Heart right ventricle (tissue), 16 donors: ENCODE results near the gene SLC26A4. TPM values are rescaled to one million over a fixed set of nuclear protein-coding genes. Genes with fewer than 3 reads are reported as not detected.
A peak's percentile ranks its signal among the peaks of the same experiment; 100 is the strongest.

ENCODE experiments used
- ATAC-seq, 8 donors: fragments of 200-7000 bp; cut with Tn5 transposase; one replicate each; pipeline ENCODE4 v1.9.1; 2020; ENCODE audit warnings: mild to moderate bottlenecking in 8 of 8, moderate library complexity in 8 of 8, moderate number of reproducible peaks in 1 of 8
- DNase-seq, 2 donors: peaks; one replicate each; pipeline ENCODE4 v3.0.0-alpha.2; 2020
- H3K27ac ChIP-seq, 10 donors: fragments of 200-600 bp; sonication (generic) in 2 of 10; one replicate each; pipeline versions ENCODE4 v1.5.0 to v1.8.0; 2020 to 2022; ENCODE audit warnings: mild to moderate bottlenecking in 3 of 10
- H3K27me3 ChIP-seq, 7 donors: fragments of 200-600 bp; one replicate each; pipeline ENCODE4 v1.8.0; 2021 to 2022; ENCODE audit warnings: mild to moderate bottlenecking in 2 of 7
- H3K36me3 ChIP-seq, 9 donors: fragments of 200-600 bp; sonication (generic) in 1 of 9; one replicate each; pipeline versions ENCODE4 v1.5.0 to v1.8.0; 2020 to 2022; ENCODE audit warnings: mild to moderate bottlenecking in 2 of 9
- H3K4me1 ChIP-seq, 9 donors: fragments of 200-600 bp; sonication (generic) in 1 of 9; one replicate each; pipeline versions ENCODE4 v1.5.0 to v1.8.0; 2020 to 2022; ENCODE audit warnings: mild to moderate bottlenecking in 4 of 9
- H3K4me3 ChIP-seq, 10 donors: fragments of 200-600 bp; sonication (generic) in 2 of 10; one replicate each; pipeline versions ENCODE4 v1.5.0 to v1.8.0; 2020 to 2022; ENCODE audit warnings: mild to moderate bottlenecking in 7 of 10, moderate library complexity in 2 of 10
- H3K9me3 ChIP-seq, 11 donors: fragments of 200-600 bp in 10 of 11; sonication (generic) in 2 of 11; one replicate each; pipeline versions ENCODE4 v1.5.0 to v1.8.0; 2013 to 2022; ENCODE audit warnings: mild to moderate bottlenecking in 2 of 11, control low read depth in 1 of 11, moderate library complexity in 1 of 11
- CTCF ChIP-seq, 9 donors: fragments of 200-600 bp; sonication (generic) in 2 of 9; IDR thresholded peaks; one replicate each; pipeline versions ENCODE4 v1.5.0 to v1.8.0; 2021 to 2022; ENCODE audit warnings: antibody characterized with exemption in 9 of 9, mild to moderate bottlenecking in 5 of 9, moderate library complexity in 1 of 9
- WGBS, 2 donors: extraction: QIAGEN DNeasy Blood & Tissue Kit; methylation state at CpG; one replicate each; pipeline ENCODE4 v1.1.7; 2013; ENCODE audit warnings: inconsistent platforms in 1 of 2; 5-methylcytosine and 5-hydroxymethylcytosine counted together
- intact Hi-C, 10 donors: fragments of 100-400 bp; cut with DNase I; formaldehyde crosslinking; loops; one replicate each; pipeline versions ENCODE4 v1.11.1 to v1.14.2; 2022
- polyA plus RNA-seq, 2 donors: library from polyadenylated mRNA; stranded (reverse); fragments of 200-250 nt; gene quantifications; one replicate each; pipeline ENCODE4 v1.2.3, GENCODE V29; 2013
- total RNA-seq, 10 donors: library from RNA; stranded (reverse); fragmentation: NEBNext Ultra II Directional in 3 of 10; extraction: Animal tissue kit (Norgen Biotek cat#: 25700) in 3 of 10; gene quantifications; one replicate each; pipeline versions ENCODE4 v1.2.1 to v1.2.4, GENCODE V29; 2021 to 2023
- donor health status: Arrhythmogenic right ventricular cardiomyopathy.
- donor health status: ischemic (EF 13 %, LVEDD 7.1; RV severe dilation, severe dysfunction).
- donor health status: healthy with polysubstance abuse.
- donor health status: DM: no; HTN: yes; CAD: no.
- donor health status: DM: no; HTN: no; CAD: no.
- donor health status: ischemic (EF 25% LVEDD 6.9; RV normal size, moderate dysfunction).
- donor health status: ischemic (EF 25% LVEDD 5.7; RV mildly dilated, moderate dysfunction).
- donor health status: healthy.
- donor health status: DM: yes; HTN: yes; CAD: no.
- donor health status: Ischemic cardiomyopathy.
- donor health status: ischemic (EF 35%, LVEDD 5.7; RV mildly dilated, moderate dysfunction).
- donor health status: nonischemic (EF 11% LVEDD 7.7; RV severe dilation, severe dysfunction).
- donor health status: DM: yes; HTN: yes; CAD: no.
- donor health status: PGD.
- donor health status: ischemic (EF 29% LVEDD 5.4; RV normal size, mild dysfunction).
- donor health status: nonischemic (EF 23%, LVEDD 6.1; RV moderate dilation, normal function).

The SLC26A4 gene
- total and polyA plus RNA-seq, 12 donors: 0.15 to 1.2 (median 0.69) TPM

GRCh38 chr7:107615910-107616680 lies 44.5 kb upstream of the SLC26A4 start:
- Histone ChIP-seq H3K4me1 (peaks cover 0 to 13% (median 0%) of the 10 kb centered on the region in 9 donors), H3K4me3 (no peak overlapping the region), H3K27ac (no peak overlapping the region), H3K36me3 (peaks cover 0 to 87% (median 20%) of the 10 kb centered on the region in 9 donors), H3K9me3 (no peaks in the 10 kb centered on the region), H3K27me3 (no peaks in the 10 kb centered on the region)
- intact Hi-C loops: loop anchor here in 1 of 10 donors (10.0 kb wide), 1 partner anchor 109 kb away; no protein-coding TSS in a partner anchor
- no peak for ATAC-seq
- no peak for TF ChIP-seq CTCF (IDR thresholded peaks at IDR 0.05)
- 92 to 94% methylated on average over 4 of the region's 4 CpGs for WGBS, 2 donors
- DNase-seq: no peak

GRCh38 chr7:107622429-107622828 lies 38.2 kb upstream of the SLC26A4 start:
- Histone ChIP-seq H3K9me3 (peaks cover 0 to 4% (median 0%) of the 10 kb centered on the region in 11 donors), H3K4me1 (peaks cover 0 to 14% (median 0%) of the 10 kb centered on the region in 9 donors), H3K4me3 (no peak overlapping the region), H3K36me3 (peaks cover 0 to 67% (median 7%) of the 10 kb centered on the region in 9 donors), H3K27ac (peak overlapping the region in 1 of 10 donors; percentile 18), H3K27me3 (no peaks in the 10 kb centered on the region)
- DNase-seq (no peak), ATAC-seq (peak in 5 of 8 donors; percentile 22 to 81 (median 41))
- intact Hi-C loops: no loop called here
- WGBS, 2 donors: 54 to 59% methylated on average over 1 of the region's 1 CpG
- no peak for TF ChIP-seq CTCF (IDR thresholded peaks at IDR 0.05)

GRCh38 chr7:107622894-107623293 lies 37.7 kb upstream of the SLC26A4 start:
- no peak overlapping the region for H3K27ac ChIP-seq
- TF ChIP-seq CTCF (IDR thresholded peaks at IDR 0.05): no peak
- 41 to 55% methylated on average over 2 of the region's 2 CpGs for WGBS, 2 donors
- no peaks in the 10 kb centered on the region for H3K27me3 ChIP-seq
- ATAC-seq (no peak), DNase-seq (no peak)
- H3K36me3 ChIP-seq: peaks cover 0 to 62% (median 3%) of the 10 kb centered on the region in 9 donors
- intact Hi-C loops: no loop called here
- peaks cover 0 to 4% (median 0%) of the 10 kb centered on the region in 11 donors for H3K9me3 ChIP-seq
- H3K4me1 ChIP-seq: peaks cover 0 to 14% (median 0%) of the 10 kb centered on the region in 9 donors
- no peak overlapping the region for H3K4me3 ChIP-seq

- Histone ChIP-seq H3K4me1 (peaks cover 0 to 10% (median 0%) of the 10 kb centered on the region in 9 donors), H3K27me3 (no peaks in the 10 kb centered on the region), H3K36me3 (peaks cover 0 to 53% (median 0%) of the 10 kb centered on the region in 9 donors), H3K4me3 (no peak overlapping the region), H3K27ac (no peak overlapping the region), H3K9me3 (peaks cover 0 to 4% (median 0%) of the 10 kb centered on the region in 11 donors)
- TF ChIP-seq CTCF (IDR thresholded peaks at IDR 0.05): no peak
- 98 to 99% methylated on average over 4 of the region's 4 CpGs for WGBS, 2 donors
- intact Hi-C loops: no loop called here
- ATAC-seq (no peak), DNase-seq (no peak)
These were observed 33.6 kb upstream of the SLC26A4 start for GRCh38 chr7:107627002-107627401.
